Activated CD8-positive, alpha-beta memory T cell treated with anti-CD3 and anti-CD28 coated beads for 1 hour (primary cell): Measurements from ENCODE around the gene MTMR12.
"Not testable (repeated sequence)": the region's sequence is repeated elsewhere in the genome, so short reads cannot be mapped to it uniquely, and the experiment has no call there.

ENCODE experiments used
- DNase-seq, 2 donors: peaks; one replicate each; pipeline ENCODE4 v3.0.0-alpha.2; 2020; ENCODE audit warnings: low read depth in 1 of 2; ENCODE audit errors: extremely low read depth in 1 of 2

MTMR12 gene

GRCh38 chr5:32299059-32299677 is 13.6 kb downstream of the MTMR12 start:
- DNase-seq = no peak

DNA sequence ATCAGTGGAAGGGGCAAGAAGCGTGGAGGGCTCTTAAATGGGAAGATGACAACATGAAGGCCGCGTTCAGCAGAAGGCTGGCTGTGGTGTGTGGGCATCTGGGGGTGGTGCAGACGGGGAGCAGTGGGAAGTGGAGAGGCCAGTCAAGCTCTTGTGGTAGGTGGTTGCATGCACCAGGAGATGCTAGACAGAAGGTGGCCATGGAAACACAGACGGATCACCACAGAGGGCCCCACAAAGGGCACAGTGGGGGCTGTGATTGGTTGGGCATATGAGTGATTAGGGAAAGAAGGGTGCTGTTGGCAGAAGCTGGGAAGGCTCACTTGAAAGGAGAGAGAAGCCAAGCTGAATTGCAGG is 14.7 kb downstream of the MTMR12 start:
- DNase-seq = no peak

- DNase-seq = no peak
These were observed 15.3 kb downstream of the MTMR12 start for GRCh38 chr5:32297181-32298058.

GRCh38 chr5:32295966-32296772 is 16.6 kb downstream of the MTMR12 start:
- DNase-seq = not testable (repeated sequence)

- no peak for DNase-seq
These were observed 21.1 kb downstream of the MTMR12 start for GRCh38 chr5:32291591-32291990.

DNA sequence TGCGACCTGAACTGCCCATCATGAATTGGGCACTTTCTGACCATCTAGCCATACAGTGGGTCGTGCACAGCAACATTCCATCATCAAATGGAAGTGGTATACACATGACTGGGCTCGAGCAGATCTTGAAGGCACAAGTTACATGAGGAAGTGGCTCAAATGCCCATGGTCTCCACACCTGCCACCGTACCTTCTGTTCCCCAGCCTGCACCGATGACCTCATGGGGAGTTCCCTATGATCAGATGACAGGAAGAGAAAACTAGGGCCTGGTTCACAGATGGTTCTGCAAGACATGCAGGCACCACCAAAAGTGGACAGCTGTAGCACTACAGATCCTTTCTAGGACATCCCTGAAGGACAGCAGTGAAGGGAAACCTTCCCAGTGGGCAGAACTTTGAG is 21.8 kb downstream of the MTMR12 start:
- no peak for DNase-seq

DNA sequence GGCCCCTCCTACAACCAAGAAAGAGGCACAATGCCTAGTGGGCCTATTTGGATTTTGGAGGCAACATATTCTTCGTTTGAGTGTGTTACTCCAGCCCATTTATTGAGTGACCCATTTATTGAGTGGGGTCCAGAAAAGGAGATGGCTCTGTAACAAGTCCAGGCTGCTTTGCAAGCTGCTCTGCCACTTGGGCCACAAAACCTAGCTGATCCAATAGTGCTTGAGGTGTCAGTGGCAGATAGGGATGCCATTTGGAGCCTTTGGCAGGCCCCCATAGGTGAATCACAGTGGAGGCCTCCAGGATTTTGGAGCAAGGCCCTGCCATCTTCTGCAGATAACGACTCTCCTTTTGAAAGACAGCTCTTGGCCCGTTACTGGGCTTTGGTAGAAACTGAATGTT is 22.2 kb downstream of the MTMR12 start:
- DNase-seq = not testable (repeated sequence)

DNA sequence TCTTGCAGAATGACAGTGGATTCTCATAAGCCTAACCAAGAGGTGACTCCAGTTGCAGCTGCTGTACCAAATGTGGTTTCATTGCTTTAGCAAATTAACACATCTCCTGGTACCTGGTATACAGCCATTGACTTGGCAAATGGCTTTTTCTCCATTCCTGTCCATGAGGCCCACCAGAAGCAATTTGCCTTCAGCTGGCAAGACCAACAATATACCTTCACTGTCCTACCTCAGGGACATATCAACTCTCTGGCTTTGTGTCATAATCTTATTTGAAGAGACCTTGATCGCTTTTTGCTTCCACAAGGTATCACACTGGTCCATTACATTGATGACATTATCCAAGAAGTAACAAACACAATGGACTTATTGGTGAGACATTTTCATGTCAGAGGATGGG is 22.8 kb downstream of the MTMR12 start:
- not testable (repeated sequence) for DNase-seq

- not testable (repeated sequence) for DNase-seq
These were observed 24.6 kb downstream of the MTMR12 start for GRCh38 chr5:32288135-32288534.

GRCh38 chr5:32287525-32287924 is 25.2 kb downstream of the MTMR12 start:
- DNase-seq = not testable (repeated sequence)

DNA sequence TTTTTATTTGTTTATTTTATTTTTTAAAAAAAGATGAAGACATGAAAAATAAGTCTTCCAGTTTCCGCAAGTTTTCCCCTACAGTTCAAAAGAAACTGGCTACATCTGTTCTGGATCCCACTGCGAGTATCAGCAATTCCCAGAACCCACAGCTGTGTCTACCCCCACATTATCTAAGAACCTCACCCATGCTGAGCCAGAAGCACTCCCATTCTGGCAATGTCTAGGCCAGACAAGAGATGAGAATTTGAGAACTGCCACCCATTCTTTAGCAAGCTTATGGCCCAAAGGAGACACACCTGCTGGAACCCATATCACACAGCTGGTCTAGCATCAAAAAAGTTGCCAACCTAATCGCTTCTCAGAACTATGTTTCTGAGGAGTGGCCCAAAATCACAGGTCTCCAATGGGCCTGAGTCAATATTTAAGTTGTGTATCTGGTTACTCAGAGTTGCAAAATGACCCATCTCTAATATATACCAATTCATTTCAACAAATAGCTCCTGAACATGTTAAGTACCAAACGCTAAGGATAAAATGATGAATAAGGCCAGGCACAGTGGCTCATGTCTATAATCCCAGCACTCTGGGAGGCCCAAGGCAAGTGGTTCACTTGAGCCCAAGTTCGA is 27.1 kb downstream of the MTMR12 start:
- no peak for DNase-seq

GRCh38 chr5:32283539-32284377 is 29.0 kb downstream of the MTMR12 start:
- no peak for DNase-seq

GRCh38 chr5:32283061-32283460 is 29.7 kb downstream of the MTMR12 start:
- DNase-seq = no peak

DNA sequence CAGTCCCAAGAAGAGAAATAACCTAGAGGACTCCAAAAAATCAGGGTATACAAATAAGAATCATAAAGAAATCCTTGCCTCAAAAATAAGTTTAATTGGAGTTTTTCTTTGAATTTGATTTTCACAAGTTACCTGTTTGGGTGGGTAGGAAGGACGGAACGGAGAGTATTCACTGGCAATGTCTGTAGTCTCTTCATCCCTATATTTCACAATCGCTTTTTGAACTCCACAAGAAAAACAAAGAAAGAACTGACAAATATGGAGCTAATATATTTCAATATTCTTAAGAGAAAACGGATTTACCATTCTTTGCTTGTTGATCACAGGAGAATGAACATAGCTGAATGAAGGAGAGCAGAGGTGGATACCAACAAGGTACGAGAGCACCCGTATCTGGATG is 30.1 kb downstream of the MTMR12 start:
- no peak for DNase-seq

- DNase-seq = not testable (repeated sequence)
These were observed 31.2 kb downstream of the MTMR12 start for GRCh38 chr5:32281378-32282133.

GRCh38 chr5:32280656-32281081 is 32.1 kb downstream of the MTMR12 start:
- DNase-seq = no peak

DNA sequence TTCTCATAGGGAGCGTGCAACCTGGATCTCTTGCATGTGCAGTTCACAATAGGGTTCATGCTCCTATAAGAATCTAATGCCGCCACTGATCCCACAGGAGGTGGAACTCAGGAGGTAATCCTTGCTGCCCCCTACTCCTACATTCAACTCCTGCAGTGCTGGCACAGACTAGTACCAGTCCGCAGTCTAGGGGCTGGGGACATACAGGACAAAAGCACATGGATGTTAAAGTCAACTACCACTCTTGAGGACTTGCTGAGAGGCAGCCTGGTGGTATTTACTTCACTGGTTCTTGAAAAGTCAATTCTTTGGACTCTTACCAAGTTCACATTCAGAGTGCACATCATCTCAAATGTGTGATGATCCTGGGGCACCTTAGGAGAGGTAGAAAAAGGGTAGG is 33.0 kb downstream of the MTMR12 start:
- no peak for DNase-seq

DNA sequence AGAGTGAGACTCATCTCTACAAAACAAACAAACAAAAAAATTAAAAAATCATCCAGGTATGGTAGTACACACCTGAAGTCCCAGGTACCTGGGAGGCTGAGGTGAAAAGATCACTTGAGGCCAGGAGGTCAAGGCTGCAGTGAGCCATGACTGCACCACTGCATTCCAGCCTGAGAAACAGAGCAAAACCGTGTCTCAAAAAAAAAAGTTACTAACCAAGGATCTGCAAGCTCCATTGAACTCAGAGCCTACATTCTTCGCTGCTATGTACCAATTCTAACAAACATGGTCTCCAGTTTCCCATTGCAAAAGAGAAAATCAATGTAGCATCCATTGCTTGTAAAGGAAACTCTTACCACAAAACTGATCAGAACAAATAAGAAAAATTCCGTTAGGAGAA is 33.5 kb downstream of the MTMR12 start:
- DNase-seq = no peak

GRCh38 chr5:32278406-32278805 is 34.3 kb downstream of the MTMR12 start:
- DNase-seq = no peak
